D721Med (cell line): ENCODE measurements around the gene LAMTOR3.

Experiments
- DNase-seq: peaks from one replicate; pipeline ENCODE4 v3.0.0; 2011; ENCODE audit warnings: low spot score; ENCODE audit not compliant: insufficient read length
- FAIRE-seq: peaks from 2 replicates; lab custom pipeline; 2011; peaks lifted over from hg19 to GRCh38; lab: Jason Lieb, UNC
- CTCF ChIP-seq: IDR thresholded peaks from 2 replicates; pipeline ENCODE4 v1.5.1; 2012; ENCODE audit warnings: mild to moderate bottlenecking, control low read depth; ENCODE audit not compliant: insufficient read depth; ENCODE audit errors: missing control alignments

Gene LAMTOR3

GRCh38 chr4:99894161-99894997 is at the start of gene LAMTOR3:
LAMTOR3 (minus strand) TSS chr4:99894427; CDS start chr4:99893963, 464 bp downstream.
- FAIRE-seq (no peak), DNase-seq (peak; percentile 54)
- TF ChIP-seq CTCF, result no peak

- no peak for TF ChIP-seq CTCF
- DNase-seq (no peak), FAIRE-seq (no peak)
Measured at GRCh38 chr4:99938243-99938753, 44.1 kb upstream of the LAMTOR3 start.

- DNase-seq (no peak), FAIRE-seq (no peak)
- TF ChIP-seq CTCF, result no peak
Measured at GRCh38 chr4:99934891-99935290, 40.7 kb upstream of the LAMTOR3 start.

GRCh38 chr4:99927566-99927965 is 33.3 kb upstream of the LAMTOR3 start:
- DNase-seq, result no peak
- FAIRE-seq, result peak; percentile 84

GRCh38 chr4:99921174-99921573 is 26.9 kb upstream of the LAMTOR3 start:
- FAIRE-seq (no peak), DNase-seq (no peak)
- TF ChIP-seq CTCF, result no peak

More at GRCh38 chr4:99927566-99927965, 33.3 kb upstream of the LAMTOR3 start:
- TF ChIP-seq CTCF, result no peak

GRCh38 chr4:99918656-99919055 is 24.4 kb upstream of the LAMTOR3 start:
- TF ChIP-seq CTCF, result no peak
- no peak for DNase-seq
- FAIRE-seq, result no peak

GRCh38 chr4:99917575-99917974 is 23.3 kb upstream of the LAMTOR3 start:
- FAIRE-seq (no peak), DNase-seq (no peak)
- no peak for TF ChIP-seq CTCF
